ENCODE data around the gene TNS3. TPM values are rescaled to one million over a fixed set of nuclear protein-coding genes. Genes with fewer than 3 reads are reported as not detected.

Gene TNS3
- total RNA-seq, 1 donor from 2014 or later = 42.4 TPM

GRCh38 chr7:47390914-47391313 lies 191.0 kb downstream of the TNS3 start:
- ATAC-seq (no peak), DNase-seq (no peak)
- intact Hi-C loops (cut with micrococcal nuclease) = no loop called here

- DNase-seq = no peak
- ATAC-seq = no peak
- intact Hi-C loops (cut with micrococcal nuclease) = no loop called here
Observed at GRCh38 chr7:47389923-47390630, 191.8 kb downstream of the TNS3 start.

DNA sequence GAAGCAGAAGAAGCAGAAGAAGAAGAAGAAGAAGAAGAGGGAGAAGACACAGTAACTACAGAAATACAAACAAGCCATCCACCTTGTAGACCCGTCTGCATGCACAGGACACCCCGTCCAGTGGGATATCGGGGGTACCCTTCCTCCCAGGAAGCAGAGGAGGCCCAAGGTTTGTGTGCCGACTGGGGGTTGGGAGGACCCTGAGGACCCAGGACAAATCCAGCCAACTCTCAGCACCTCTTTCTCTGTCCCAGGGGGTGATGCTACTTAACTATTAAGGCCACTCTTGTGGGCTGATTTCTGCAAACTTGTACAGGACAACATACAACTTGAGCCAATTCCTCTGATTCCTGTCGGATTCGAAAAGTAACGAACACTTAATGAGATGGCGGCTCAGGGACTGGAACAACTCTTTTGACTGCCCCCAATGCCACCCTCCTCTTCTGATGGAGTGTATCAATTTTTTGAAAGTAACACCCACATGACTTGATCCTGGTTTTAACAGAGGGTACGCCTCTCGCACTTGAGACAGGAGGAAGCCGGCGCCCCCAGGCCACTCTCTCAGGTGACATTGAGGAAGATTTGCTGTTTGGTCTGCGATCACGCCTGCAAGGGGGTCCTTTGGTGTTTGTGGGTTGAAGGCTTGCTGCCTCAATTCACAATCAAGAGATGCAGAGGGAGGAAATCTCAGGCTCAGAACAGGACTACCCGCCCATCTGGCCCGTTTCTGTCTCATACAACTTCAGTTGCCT lies 192.6 kb downstream of the TNS3 start:
- ATAC-seq = no peak
- intact Hi-C loops (cut with micrococcal nuclease) = no loop called here
- no peak for DNase-seq

- ATAC-seq (no peak), DNase-seq (no peak)
- intact Hi-C loops (cut with micrococcal nuclease) = no loop called here
Observed at GRCh38 chr7:47387506-47387905, 194.4 kb downstream of the TNS3 start.

DNA sequence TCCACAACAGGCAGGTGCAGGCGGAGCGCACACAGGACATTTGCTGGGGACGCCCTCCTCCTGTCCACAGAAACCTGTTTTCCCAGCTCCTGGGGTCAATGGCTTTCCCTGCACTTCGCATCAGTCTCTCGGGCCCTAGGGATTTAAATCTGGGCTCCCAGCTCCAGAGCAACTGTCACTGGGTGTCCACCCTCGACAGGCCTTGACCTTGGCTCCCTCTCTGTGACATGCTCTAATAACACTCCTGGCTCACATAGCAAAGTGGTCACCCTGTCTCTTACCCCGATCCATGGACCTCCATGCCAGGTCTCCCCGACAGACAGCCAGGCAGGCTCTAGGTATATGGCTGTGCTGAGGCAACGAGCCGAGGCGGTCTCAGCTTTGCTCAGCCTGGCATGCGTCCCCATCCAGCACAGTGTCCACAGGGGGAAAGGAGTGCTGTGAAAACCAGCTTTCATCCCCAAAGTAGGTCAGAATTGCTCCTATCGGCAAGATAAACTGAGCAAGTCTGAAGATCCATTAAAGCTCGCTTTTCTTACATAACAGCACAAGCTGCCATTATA lies 195.6 kb downstream of the TNS3 start:
- DNase-seq (no peak), ATAC-seq (peak; percentile 20)
- intact Hi-C loops (cut with micrococcal nuclease) = no loop called here

- no peak for DNase-seq
Observed at GRCh38 chr7:47385536-47386125, 196.3 kb downstream of the TNS3 start.

DNA sequence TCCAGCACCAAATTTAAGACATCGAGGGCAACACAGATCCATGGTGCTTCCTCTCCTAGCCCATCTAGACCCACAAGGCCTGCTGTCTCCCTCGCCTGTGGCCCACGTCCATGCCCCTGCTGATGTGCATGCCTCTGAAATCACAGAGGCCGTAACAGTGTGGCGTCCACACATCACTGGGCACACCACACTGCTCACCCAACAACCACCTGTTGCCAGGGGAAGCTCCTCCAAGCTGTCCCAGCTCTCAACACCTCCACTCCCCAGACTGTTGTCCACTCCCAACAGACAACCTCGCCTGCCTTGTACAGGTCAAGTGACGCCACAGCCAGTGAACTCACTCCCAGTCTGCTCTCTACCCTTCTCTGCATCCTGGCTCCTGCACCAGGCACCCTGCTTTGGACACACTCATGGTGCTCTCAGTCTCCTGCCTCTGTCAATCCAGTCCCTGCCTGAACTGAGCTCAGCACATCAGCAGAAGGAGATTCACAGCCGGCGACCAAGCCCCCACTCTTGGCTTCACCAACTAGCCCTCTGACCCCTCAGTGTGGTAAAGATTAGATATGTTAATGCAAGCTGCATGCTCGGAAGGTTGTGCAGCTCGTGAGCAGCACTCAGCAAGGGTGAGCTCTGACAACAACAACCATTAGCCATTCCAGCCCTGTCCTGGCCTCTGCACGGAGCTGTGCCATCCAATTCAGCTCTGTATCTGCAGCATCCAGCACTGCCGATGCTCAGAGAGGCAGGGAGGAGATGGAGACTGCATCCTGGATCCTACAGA lies 197.0 kb downstream of the TNS3 start:
- DNase-seq (no peak), ATAC-seq (no peak)
- intact Hi-C loops (cut with micrococcal nuclease) = no loop called here

More at GRCh38 chr7:47385536-47386125, 196.3 kb downstream of the TNS3 start:
- intact Hi-C loops (cut with micrococcal nuclease) = no loop called here
- no peak for ATAC-seq

DNA sequence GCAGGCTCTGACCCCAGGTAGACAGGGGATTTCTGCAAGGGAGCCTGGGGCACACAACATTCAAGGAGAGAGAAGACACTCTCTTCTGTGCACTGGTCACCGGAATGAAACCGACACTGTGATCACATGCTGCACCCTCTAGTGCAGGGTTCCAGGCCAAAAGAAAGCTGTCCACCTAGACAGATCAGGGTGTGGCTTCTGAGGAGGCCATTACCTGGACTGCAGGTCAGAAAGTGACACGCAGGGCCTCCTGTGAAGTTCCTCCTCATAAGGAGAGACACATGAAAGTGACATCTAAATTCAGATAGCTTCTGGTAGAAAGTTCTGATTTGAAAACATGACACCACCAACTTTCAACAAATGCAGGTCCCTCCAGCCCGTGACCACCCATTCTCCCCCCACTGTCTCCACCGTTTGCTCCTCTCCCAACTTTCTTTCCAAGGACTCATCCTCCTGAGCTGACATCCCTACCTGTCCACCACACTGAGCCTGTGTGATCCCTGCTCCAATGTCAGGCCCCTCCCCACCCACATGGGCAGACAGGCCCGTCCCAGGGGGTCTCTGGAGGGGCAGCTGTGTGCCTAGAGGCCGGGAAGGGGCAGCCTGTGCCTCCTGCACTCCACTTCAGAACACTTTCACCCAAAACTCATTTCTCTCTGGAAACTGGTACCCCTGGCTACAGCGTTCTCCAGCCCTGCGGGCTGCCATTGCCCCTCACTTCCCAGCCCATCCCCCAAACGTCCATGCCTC lies 198.0 kb downstream of the TNS3 start:
- ATAC-seq (no peak), DNase-seq (no peak)
- intact Hi-C loops (cut with micrococcal nuclease) = no loop called here

DNA sequence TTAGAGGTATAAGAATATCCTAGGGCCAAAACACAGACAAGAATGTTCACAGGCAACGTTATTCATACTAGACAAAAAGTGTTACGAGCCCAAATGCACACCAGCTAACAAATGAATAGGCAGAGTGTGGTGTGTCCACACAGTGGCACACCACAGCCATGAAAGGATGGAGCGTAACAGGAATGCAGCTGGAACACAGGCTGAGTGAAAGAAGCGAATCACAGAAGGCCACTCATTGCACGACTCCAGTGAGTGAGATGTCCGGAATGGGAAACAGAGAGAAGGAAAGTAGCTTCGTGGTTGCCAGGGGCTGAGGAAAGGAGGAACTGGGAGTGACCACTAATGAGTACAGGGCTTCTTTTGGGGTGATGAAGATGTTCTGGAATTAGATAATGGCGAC lies 198.8 kb downstream of the TNS3 start:
- ATAC-seq = no peak
- intact Hi-C loops (cut with micrococcal nuclease) = no loop called here
- DNase-seq = no peak

DNA sequence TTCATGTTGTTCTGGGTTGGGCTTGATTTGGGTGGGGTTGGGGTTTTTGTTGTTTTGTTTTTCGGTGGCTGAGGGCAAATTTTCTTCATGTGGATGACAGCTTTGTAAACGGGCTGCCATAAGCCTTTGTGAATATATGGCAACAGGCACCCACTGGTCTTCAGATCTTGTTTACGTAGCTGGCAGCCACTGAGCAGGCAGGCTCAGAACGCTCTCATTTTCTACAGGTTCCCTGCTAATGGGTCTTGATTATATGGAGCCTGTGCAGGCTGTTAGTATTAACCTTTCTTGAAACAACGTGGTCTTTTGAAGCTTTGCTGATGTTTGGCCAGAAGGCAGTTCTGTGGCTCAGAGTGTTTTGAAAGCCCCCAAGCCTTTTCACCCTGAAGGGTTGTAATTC lies 199.7 kb downstream of the TNS3 start:
- intact Hi-C loops (cut with micrococcal nuclease) = no loop called here

DNA sequence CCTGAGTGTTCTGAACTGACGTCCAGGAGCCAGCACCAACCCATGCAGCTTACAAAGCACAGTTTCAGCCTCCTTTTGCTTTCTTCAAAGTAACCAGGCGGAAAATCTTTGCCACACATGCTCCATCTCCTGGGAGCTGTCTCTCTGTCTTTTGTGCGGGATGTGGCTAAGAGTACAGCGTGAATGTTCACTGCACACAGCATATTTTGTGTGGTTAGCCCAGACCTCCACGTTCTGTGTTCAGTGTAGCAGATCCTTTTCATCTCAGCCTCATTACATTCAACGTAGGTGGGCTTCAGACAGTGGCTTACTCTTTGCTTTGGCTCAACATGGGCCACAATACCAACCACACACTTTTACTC lies 200.8 kb downstream of the TNS3 start:
- no peak for DNase-seq
- ATAC-seq = no peak
- intact Hi-C loops (cut with micrococcal nuclease) = no loop called here

More for the DNA sequence above, 199.7 kb downstream of the TNS3 start:
- ATAC-seq = no peak
- no peak for DNase-seq

DNA sequence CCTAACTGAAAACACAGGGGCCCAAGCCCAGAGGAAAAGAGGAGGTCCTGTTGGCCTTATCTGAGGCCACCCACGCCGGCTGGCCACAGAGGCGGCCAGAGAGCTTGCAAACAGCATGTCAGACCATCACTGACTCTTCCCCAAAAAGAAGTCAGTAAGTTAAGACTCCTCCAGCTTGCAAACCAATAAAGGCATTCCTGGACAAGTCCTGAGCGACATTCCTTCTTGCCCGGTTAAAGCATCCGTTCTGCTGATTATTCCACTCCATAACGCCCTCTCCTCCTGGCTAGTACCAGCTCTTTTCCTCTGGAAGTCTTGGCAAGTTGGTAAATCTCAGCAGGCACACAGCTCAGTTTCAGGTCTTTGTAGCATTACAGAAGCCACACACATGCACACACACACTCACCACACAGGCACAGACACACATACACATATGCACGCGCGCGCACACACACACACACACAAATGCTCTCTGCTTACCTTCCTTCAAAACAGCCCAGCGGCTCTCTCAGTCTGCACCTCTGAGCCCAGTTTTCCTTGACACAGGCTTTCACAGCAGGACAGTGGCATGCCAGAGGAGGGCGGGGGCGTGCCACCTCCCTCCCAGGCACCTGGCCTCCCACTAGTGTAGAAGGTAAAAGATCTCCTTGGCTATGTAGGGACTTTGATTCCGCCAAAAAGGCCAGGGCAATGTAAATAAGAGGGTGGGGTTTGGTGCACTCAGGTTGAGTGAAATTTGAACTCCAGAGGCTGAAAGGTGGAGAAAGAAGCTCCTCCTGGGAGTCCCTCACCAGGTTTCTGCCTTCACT lies 201.4 kb downstream of the TNS3 start:
- DNase-seq (no peak), ATAC-seq (peak; percentile 6)

DNA sequence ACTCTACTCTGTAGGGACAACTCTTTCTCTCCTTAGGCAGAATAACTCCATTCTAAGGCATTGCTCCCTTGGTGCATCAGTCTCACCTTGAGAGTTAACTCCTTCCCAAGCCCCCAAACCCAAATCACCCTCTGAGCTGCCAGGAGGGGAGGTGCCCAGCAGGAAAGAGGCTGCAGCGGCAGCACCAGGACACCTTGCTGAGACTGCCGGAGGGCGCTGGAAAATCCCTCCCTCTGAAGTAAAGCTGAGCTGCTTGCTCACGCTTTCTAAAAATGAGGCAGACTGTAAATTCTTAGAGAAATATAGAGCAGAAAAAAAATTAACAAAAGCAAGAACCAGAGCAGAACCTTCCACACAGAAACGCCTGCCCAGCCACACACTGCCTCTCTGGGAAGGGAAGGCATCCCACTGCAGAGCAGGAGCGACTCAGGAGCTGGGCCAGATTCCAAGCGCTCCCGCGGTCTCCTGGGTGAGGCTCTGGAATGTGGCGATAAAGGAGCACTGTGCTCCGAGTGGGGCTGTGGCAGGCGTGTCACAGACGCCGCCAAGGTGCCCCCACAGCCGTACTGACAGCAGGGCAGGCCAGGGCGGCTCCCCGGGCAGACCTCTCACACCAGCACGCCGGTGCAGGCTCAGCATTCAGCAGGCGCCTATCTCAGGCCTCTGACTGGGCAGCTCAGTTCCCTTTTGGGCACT lies 202.1 kb downstream of the TNS3 start:
- ATAC-seq = peak; percentile 95
- intact Hi-C loops (cut with micrococcal nuclease) = no loop called here
- peak; percentile 90 for DNase-seq

More for the DNA sequence above, 201.4 kb downstream of the TNS3 start:
- intact Hi-C loops (cut with micrococcal nuclease) = no loop called here

GRCh38 chr7:47378728-47379395 lies 203.0 kb downstream of the TNS3 start:
- DNase-seq = no peak
- ATAC-seq = no peak
- intact Hi-C loops (cut with micrococcal nuclease) = no loop called here

DNA sequence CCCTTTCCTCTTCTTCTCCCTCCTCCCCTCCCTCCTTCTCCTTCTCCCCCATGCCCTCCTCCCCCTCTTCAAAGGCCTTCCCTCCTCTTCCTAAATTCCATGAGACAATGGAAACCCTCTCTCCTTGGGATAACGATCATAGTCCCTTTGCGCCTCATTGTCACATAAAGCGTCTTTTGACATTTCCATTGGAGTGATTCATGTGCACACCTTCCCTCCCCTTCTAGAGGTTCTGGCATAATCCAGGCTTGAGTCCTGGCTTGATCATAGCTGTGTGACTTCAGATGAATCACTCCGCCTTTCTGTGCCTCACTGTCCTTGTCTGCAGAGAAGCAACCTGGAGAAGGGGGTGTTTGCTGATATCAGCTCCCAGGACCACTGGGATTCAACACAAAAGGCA lies 204.2 kb downstream of the TNS3 start:
- DNase-seq (no peak), ATAC-seq (no peak)
- intact Hi-C loops (cut with micrococcal nuclease) = no loop called here

DNA sequence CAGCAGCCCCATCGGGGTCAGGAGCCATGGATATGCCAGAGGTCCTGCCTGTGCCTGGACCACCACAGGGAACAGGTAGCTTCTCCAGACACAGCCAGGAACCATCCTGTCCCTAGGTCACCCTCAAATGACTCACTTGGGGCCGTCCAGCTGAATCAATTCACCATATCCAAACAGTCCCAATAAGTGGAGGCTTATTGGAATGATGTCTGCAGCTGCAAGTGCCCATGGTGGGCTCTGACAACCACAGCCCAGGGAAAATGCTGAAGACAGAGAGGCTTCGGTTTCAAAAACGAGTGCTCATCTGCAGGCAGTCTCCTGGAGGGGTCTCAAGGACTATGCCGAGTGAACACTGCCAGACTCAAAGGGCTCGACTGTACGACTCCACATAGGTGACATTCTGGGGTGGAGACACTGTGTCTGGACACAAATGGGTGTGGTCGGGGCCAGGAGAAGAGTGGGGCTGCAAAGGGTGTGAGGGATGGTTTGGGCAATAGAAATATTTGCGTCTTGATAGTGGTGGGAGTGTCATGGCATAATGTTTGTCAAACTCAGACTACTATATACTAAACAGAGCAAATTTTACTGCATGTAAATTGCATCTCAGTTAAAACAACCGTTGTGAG lies 204.8 kb downstream of the TNS3 start:
- DNase-seq = no peak
- ATAC-seq = no peak
- intact Hi-C loops (cut with micrococcal nuclease) = no loop called here

All from left ventricle myocardium superior (tissue), 1 donor.